ENCODE measurements around the gene LARP6.

Gene LARP6

GRCh38 chr15:70792171-70792573, 61.8 kb downstream of the LARP6 start:
- DNase-seq = no peak

DNA sequence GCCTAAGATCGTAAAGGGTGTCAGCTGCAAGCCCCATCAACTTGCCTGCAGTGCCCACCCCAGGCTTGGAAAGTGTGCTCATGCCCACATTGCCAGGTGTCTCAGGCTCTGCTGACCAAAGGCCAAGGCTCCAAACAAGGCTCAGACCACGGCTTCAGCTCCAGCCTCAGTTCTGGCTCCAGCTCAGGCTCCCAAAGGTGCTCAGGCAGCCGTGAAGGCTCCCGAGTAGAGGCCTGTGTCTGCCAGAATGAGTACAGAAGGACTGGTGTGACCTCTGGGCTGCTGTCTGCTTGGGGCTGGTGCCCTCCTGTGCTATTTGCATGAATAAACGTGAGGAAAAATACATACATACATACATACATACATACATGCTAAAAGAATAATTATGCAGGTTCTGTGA, 62.7 kb downstream of the LARP6 start:
- DNase-seq = no peak

- no peak for DNase-seq
These were observed 64.7 kb downstream of the LARP6 start for GRCh38 chr15:70789213-70789612.

DNA sequence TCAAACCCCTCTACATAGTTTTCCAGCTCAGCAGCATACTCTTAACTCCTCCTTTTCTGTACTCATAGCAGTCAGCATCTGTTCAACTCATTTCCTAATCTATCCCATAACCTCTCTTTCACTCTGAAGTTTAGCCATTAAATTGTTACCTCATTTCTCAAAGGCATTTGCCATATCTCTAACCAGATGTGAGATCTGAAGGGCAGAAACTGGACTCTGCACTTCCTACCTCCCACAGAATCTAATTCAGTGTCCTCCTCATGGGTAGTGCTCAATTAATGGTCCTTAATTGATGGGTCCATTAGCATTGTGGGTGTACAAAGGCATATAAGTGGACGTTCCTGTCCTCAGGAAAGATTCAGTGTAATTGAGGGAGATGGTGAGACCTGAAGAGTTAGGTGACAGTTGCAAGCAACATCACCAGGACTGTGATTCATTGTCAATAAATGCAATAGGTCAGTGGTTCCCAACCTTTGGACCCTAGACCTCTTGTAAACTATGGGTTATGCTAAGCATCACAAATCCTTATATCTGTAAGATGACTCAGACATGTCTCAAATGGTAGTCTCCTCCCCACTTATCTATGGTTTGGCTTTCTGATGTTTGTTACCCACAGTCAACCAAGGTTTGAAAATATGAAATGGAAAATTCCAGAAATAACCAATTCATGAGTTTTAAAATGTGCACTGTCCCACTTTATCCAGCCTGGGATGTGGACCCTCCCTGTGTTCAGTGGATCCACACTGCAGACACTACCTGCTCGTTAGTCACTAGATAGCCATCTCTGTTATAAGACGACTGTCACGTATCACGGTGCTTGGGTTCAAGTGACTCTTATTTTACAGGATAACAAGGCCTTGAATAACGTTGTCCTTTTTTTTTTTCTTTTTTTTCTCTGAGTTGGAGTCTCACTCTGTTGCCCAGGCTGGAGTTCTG, 65.6 kb downstream of the LARP6 start:
- DNase-seq = no peak

GRCh38 chr15:70786996-70787395, 67.0 kb downstream of the LARP6 start:
- no peak for DNase-seq

DNA sequence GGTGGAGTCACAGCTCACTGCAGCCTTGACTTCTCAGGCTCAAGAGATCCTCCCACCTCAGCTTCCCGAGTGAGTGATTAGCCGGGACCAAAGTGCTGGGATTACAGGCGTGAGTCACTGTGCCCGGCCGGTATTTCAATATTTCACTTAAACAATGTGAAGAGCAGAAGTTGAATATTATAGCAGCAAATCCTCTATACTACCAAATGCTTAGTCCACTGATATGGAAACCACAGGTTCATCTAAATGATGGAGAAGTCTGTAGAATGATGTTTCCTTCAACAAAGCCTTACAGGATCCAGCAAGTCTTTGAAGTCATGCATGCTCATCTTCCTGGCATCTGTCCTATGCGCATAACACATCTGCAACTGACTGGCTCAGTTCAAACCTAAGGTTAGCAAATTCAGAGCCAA, 70.3 kb downstream of the LARP6 start:
- no peak for DNase-seq

- no peak for DNase-seq
These were observed 70.9 kb downstream of the LARP6 start for GRCh38 chr15:70783041-70783440.

- DNase-seq = no peak
These were observed 72.7 kb downstream of the LARP6 start for GRCh38 chr15:70781236-70781635.
